Measurements from ENCODE around the gene USP8.
"Not testable (repeated sequence)": the region's sequence is repeated elsewhere in the genome, so short reads cannot be mapped to it uniquely, and the experiment has no call there.

Gene USP8

DNA sequence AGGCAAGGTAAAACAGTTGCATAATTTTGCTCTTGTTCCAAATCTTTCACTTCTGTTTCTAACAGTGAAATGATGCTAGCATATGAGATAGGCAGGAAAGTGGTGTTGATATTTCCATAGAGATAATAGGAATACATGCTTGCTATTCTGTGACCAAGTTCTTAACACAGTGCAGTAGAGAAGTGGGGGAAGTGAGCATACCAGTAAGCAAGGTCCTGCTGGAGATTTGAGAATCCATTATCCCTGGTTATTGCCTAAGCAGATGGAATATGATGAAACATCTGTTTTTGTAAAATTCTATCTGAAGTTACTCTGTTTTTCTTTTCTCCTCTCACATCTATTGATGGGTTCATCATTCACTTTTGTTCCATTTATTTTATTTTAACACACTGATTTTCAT is 28.7 kb downstream of the USP8 start:
- no peak for DNase-seq

DNA sequence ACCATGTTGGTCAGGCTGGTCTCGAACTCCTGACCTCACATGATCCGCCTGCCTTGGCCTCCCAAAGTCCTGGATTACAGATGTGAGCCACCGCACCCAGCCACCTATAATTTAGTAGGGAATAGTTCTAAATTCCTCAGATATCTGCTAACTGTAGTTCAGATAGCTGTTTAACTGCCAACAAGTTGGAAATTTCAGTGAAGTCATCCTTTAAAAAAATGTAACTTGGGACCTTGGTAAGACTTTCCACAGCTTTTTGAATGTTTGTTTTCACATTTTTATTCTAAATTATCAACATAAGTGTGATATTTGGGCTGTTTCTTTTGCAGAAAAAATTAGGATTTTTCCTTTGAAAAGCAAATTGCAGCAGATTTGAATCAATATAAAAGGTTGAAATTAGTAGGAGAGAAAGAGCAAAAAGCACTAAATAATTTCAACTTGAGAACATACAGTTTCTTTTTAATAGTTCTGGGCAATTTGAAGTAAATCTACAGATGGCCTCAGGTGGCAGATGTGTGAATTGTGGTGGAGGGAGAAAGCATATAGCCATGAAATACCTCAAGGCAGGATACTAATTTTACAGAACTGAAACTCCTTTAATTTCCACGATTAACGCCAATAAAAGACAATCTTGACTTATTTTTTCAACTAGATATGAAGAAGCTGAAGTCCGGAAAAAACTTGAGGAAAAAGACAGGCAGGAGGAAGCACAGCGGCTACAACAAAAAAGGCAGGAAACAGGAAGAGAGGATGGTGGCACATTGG is 34.3 kb downstream of the USP8 start:
- DNase-seq: no peak

DNA sequence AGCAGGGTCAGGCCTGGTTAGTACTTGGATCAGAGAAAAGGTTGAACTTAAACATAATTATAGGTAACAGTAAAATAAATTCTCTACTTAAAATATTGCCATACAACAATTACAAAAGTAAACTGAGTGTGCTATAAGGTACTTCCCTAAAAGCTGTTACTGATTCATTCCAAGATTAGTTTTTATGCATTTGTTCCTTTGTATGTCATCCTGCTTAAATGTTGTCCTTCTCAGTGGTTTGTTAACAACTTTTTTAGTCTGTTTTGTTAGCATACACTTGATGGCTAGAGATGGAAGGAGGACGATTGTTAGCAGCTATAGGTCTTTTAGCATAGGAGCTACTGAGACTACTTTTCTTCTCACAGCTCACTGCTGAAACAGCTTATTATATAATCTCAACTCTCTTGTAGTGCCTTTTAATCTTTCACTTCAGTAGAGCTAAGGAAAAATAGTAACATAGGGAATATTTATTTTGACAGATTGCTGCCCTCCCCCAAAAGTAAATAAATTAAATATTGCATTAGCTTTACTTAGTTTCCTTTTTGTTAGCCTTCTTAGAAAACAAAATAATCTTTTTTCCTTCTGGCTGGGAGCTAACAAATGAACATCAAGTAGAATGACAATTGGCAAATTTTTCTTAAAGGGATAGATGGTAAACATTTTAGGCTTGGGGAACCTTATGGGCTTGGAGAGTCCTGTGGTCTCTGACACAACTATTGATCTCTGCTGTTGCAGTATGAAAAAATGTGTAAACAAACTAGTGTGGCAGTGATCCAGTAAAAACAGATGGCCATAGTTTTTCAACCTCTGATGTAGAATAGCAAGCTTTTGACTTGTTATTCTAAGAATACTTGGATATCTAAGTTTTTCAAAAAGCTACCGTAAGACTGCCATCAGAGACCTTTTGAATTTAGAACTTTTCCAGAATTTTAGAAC is 39.5 kb downstream of the USP8 start:
- no peak for DNase-seq

DNA sequence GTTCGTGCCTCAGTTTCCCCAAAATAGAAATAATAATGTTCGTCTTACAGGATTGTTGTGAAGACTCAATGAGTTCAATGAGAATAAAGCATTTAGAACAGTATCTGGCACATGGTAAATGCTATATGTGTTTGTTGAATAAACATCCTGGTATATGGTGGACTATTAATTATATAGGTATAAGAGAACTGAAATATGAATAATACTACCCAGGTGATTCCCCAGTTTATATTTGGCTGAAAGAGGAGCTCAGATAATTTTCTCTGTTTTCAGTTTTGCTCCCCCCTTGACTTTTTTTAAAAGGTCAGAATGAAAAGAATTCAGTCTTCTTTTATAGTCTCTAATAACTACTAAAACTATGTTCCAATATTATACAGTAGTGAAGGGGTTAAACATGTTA is 46.9 kb downstream of the USP8 start:
- no peak for DNase-seq

DNA sequence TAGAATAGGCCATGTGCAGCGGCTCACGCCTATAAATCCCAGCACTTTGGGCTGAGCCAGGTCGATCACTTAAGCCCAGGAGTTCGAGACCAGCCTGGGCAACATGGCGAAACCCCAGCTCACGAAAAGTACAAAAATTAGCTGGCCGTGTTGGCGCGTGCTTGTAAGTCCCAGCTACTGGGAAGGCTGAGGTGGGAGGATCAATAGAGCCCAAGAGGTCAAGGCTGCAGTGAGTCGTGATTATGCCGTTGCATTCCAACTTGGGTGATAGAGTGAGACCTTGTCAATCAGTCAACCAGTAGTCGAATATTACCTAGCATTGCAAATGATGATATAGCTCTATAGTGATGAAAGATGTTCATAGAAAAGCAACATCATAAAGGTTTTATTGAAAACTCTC is 51.9 kb downstream of the USP8 start:
- no peak for DNase-seq

- no peak for DNase-seq
These were observed 60.6 kb downstream of the USP8 start for GRCh38 chr15:50484781-50485180.

DNA sequence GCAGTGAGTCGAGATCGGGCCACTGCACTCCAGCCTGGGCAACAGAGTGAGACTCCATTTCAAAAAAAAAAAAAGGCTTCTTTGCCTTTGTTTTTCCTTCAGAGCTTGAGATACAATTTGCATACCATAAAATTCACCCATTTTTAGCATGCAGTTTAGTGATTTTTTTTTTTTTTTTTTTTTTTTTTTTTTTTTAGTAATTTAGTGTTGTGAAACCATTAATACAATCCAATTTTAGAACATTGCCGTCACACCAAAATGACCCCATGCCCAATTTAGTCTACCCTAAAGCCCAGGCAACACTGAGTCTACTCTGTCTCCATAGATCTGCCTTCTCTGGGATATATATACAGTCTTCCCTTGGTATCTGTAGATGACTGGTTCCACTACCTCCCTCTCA is 61.2 kb downstream of the USP8 start:
- no peak for DNase-seq

GRCh38 chr15:50487287-50487686 is 63.1 kb downstream of the USP8 start:
- DNase-seq: no peak

- no peak for DNase-seq
These were observed 69.4 kb downstream of the USP8 start for GRCh38 chr15:50493625-50494024.

DNA sequence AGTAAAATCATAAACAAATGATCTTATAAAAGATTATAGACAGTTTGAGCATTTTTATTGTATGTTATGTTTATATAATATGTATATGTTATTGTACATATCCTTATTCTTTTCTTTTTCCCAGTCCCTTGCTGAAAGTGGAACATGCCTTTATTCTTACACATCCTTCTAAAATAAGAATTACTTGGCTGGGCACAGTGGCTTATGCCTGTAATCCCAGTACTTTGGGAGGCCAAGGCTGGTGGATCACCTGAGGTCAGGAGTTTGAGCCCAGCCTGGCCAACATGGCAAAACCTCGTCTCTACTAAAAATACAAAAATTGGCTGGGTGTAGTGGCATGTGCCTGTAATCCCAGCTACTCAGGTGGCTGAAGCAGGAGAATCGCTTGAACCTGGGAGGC is 70.3 kb downstream of the USP8 start:
- DNase-seq: not testable (repeated sequence)

DNA sequence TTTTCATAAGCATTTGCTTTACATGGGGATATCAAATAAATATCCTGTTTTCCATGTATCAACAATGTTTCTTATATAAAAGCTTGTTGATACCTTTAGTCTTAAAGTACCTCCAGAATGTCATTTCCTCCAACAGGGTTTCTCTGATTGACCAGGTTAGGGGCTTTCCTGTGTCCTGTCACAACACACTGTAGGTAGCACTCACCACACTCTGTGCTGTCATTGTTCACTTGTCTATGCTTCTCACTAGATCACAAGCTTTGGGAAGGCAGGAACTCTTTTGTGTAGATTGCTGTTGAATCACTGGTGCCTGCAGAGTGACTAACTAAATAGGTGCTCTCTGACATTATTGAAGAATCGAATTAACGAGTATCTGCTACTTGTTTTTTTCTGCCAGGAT is 72.5 kb downstream of the USP8 start:
- DNase-seq: no peak

DNA sequence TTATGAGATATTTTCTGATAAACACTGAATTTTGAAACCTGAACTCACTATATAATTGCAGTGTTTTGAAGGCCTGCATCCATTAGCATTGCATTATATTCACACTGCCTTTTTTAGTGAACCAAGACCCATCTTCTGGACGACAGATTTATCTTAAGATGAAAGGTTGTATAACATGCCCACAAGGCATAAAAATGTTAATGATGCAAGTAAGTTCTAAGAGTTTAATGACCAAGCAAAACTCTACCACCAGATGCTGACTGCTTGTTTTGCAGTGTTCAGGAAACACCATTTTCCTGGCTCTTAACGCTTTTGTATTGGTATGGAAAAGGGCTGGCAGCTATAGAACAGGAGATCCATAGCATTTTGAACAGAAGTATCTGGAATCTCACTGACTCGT is 76.1 kb downstream of the USP8 start:
- no peak for DNase-seq

- no peak for DNase-seq
These were observed 77.6 kb downstream of the USP8 start for GRCh38 chr15:50501815-50502214.

GRCh38 chr15:50503144-50503543 is 78.9 kb downstream of the USP8 start:
- DNase-seq: no peak

DNA sequence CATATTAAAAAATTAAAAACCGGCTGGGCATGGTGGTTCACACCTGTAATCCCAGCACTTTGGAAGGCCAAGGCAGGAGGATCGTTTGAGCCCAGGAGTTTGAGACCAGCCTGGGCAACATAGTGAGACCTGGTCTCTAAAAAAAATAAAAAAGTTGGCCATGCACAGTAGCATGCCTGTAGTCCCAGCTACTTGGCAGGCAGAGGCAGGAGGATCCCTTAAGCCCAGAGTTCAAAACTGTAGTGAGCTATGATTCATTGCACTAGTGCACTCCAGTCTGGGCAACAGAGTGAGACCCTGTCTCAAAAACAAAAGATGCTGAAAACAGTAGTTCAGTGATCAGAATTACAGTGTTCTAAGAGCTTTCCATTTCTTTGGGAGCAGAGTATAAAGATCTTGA is 81.5 kb downstream of the USP8 start:
- not testable (repeated sequence) for DNase-seq

- DNase-seq: no peak
These were observed 81.9 kb downstream of the USP8 start for GRCh38 chr15:50506121-50506520.

DNA sequence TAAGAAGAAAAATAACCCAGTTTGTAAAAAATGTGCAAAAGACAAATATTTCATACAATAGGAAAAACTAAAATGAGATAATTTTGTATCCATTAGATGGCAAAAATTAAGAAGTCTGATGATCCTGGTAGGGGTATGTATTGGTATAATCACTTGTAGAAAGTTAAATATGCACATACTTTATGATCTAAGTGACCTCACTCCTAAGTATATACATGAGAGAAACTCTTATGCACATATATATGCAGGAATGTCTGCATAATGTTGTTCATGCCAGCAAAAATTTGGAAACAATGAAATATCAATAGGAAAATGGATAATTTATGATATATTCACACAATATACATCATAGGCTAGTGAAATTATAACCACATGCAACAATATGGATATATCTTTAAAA is 88.8 kb downstream of the USP8 start:
- DNase-seq: no peak

- DNase-seq: no peak
These were observed 95.7 kb downstream of the USP8 start for GRCh38 chr15:50519740-50520425.

DNA sequence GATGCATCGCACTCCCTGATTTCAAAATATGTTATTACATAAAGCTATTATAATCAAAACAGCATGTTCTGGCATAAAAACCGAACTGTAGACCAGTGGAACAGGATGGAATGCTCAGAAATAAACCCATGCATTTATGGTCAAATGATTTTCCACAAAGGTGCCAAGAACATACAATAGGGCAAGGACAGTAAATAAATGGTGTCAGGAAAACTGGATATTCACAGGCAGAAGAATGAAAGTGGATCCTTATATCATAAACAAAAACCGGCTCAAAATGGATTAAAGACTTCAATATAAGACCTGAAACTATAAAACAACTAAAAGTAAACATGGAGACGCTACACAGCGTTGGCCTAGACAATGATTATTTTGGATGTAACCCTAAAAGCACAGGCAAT is 99.6 kb downstream of the USP8 start:
- DNase-seq: no peak

DNA sequence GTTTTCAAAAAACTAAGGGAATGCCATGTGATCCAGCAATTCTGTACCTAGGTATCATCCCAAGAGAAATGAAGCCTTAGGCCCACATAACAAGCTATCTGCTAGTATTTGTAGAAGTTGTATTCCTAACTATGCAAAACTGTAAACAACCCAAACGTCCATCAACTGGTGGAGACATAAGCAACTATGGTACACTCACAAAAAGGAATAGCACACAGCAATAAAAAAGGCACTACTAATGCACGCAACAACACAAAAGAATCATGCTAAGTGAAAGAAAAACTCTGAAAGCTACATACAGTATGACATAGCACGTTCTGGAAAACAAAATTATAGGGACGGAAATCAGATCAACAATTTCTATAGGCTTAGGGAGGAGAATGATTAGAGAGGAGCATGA is 107.0 kb downstream of the USP8 start:
- no peak for DNase-seq

DNA sequence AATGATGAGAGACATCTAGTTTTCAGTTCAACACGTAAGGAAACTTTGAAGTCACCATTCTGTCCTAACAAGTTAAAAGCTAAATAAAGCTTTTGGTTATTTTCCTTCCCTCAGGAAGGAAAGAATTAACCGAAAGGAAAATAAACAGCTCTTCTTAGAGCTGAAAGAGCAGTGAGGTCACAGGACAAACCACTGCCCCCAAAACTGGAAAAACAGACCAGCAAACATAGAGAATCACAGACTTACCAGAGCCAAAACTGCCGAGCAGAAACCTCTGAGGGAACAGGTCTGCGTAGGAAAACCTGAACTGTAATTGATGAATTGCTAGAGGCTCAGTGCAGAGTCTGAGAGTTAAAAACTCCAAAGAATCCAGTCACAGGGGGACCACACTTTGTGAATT is 107.6 kb downstream of the USP8 start:
- DNase-seq: no peak

DNA sequence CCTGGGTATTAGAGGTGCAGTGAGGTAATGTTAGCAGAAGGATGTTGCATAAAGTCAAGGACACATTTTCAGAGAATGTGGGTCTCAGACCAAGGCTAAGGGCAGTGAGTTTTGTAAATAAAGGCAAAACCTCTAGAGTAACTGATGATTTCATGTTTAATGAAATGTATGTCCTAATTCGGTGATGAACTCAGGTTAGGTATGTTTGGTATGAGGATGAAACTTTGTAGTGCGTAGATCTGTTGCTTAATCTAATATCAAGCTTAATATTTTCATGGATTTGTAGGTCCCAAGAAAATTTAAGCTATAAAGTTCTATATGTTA is 118.6 kb downstream of the USP8 start:
- no peak for DNase-seq

DNA sequence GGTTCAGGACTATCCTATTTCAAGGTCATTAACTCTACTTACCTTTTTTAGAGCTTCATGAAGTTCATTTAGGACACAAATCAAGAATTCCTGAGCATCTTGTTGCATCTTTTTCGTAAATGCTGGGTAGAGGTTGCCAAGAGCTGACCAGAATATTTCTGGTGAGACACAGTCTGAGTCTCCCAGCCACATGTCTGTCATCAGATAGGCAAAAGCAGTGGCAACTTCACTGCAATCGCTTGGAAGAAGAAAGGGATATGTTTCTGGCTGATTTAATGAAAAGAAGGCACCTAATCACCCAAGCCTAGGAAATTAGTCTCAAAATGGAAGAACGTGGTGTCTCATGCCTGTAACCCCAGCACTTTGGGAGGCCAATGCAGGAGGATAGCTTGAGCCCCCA is 119.4 kb downstream of the USP8 start:
- DNase-seq: no peak

DNA sequence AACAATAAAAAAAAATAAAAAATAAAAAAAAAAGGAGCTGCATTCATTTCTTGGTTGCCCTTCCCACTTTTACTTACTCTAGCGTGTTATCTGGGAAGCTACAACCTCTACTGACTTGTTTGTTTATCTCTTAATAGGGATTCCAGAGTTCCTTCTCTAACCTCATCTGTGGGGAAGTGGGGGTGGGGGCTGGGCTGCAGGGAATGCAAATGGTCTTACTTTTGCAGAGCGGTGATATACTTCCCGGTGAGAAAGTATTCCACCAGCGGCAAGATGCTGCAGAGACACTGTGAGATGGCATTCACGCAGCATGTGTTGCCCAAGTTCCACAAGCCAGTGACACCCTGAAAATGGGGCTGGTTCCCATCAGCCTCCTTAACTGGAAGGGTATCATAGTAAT is 120.2 kb downstream of the USP8 start:
- no peak for DNase-seq
